ENCODE data around the gene ALCAM.

DNA sequence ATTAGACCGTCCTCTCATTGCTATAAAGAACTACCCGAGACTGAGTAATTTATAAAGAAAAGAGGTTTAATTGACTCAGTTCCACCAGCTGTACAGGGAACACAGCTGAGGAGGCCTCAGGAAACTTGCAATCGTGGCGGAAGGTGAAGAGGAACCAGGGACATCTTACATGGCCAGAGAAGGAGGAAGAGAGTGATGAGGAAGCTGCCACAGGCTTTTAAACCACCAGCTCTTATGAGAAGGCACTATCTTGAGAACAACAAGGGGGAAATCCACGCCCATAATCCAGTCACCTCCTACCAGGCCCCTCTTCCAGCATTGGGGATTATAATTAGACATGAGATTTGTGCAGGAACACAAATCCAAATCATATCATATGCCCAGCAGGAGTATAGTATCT, 138.5 kb downstream of the ALCAM start:
- TF ChIP-seq EZH2phosphoT487 (IDR thresholded peaks at IDR 0.05) (no peak), EZH2 (IDR thresholded peaks at IDR 0.05) (no peak)
- TF ChIP-seq, protein P1, sequence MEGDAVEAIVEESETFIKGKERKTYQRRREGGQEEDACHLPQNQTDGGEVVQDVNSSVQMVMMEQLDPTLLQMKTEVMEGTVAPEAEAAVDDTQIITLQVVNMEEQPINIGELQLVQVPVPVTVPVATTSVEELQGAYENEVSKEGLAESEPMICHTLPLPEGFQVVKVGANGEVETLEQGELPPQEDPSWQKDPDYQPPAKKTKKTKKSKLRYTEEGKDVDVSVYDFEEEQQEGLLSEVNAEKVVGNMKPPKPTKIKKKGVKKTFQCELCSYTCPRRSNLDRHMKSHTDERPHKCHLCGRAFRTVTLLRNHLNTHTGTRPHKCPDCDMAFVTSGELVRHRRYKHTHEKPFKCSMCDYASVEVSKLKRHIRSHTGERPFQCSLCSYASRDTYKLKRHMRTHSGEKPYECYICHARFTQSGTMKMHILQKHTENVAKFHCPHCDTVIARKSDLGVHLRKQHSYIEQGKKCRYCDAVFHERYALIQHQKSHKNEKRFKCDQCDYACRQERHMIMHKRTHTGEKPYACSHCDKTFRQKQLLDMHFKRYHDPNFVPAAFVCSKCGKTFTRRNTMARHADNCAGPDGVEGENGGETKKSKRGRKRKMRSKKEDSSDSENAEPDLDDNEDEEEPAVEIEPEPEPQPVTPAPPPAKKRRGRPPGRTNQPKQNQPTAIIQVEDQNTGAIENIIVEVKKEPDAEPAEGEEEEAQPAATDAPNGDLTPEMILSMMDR (IDR thresholded peaks at IDR 0.05), result no peak
